CD8-positive, alpha-beta memory T cell (primary cell): ENCODE measurements around the gene UBE2B. TPM values are rescaled to one million over a fixed set of nuclear protein-coding genes. Genes with fewer than 3 reads are reported as not detected.

Experiments
- CTCF ChIA-PET: fragments of 350-600 bp; sonication (Branson Sonifier 250); formaldehyde crosslinking; loops from one replicate; lab custom pipeline; 2021; ENCODE audit warnings: antibody characterized with exemption; lab: Charles Lee
- POLR2A ChIA-PET: fragments of 350-600 bp; sonication (Branson Sonifier 250); formaldehyde crosslinking; loops from one replicate; lab custom pipeline; 2021; ENCODE audit warnings: antibody characterized with exemption; lab: Charles Lee
- DNase-seq, 5 donors: peaks; one replicate each; pipeline versions ENCODE4 v3.0.0 to v3.0.0-alpha.2; 2020 to 2022; ENCODE audit warnings: mixed read lengths in 1 of 5
- H3K27ac ChIP-seq: one replicate; pipeline ENCODE4 v1.7.0; 2013; ENCODE audit warnings: low read depth, mild to moderate bottlenecking, low read length, moderate library complexity
- H3K27me3 ChIP-seq: 2 replicates; pipeline ENCODE4 v1.7.0; 2013; ENCODE audit warnings: low read length, mild to moderate bottlenecking; ENCODE audit not compliant: insufficient read depth, poor library complexity, severe bottlenecking
- H3K36me3 ChIP-seq: 2 replicates; pipeline ENCODE4 v1.7.0; 2013; ENCODE audit warnings: mild to moderate bottlenecking, low read length, moderate library complexity; ENCODE audit not compliant: insufficient read depth
- H3K4me1 ChIP-seq: 2 replicates; pipeline ENCODE4 v1.7.0; 2013; ENCODE audit warnings: mild to moderate bottlenecking, low read length, moderate library complexity; ENCODE audit not compliant: insufficient read depth
- H3K4me3 ChIP-seq: 2 replicates; pipeline ENCODE4 v1.7.0; 2013; ENCODE audit warnings: mild to moderate bottlenecking, low read length
- H3K9me3 ChIP-seq: 2 replicates; pipeline ENCODE4 v1.7.0; 2013; ENCODE audit warnings: mild to moderate bottlenecking, low read length
- H3K27ac Mint-ChIP-seq, 8 donors: one replicate each; pipeline ENCODE4 v1.8.0; 2020 to 2021; ENCODE audit warnings: mixed read lengths in 8 of 8, mild to moderate bottlenecking in 6 of 8, inconsistent platforms in 3 of 8, moderate library complexity in 3 of 8
- H3K27me3 Mint-ChIP-seq, 2 donors: one replicate each; pipeline ENCODE4 v1.8.0; 2020 to 2021; ENCODE audit warnings: mixed read lengths in 2 of 2, mild to moderate bottlenecking in 1 of 2, moderate library complexity in 1 of 2
- H3K36me3 Mint-ChIP-seq, 3 donors: one replicate each; pipeline ENCODE4 v1.8.0; 2020 to 2021; ENCODE audit warnings: mixed read lengths in 3 of 3, inconsistent platforms in 1 of 3, mild to moderate bottlenecking in 1 of 3
- H3K4me1 Mint-ChIP-seq, 3 donors: one replicate each; pipeline ENCODE4 v1.8.0; 2020 to 2021; ENCODE audit warnings: mixed read lengths in 3 of 3, inconsistent platforms in 1 of 3, mild to moderate bottlenecking in 1 of 3
- H3K4me3 Mint-ChIP-seq, 7 donors: one replicate each; pipeline ENCODE4 v1.8.0; 2020 to 2021; ENCODE audit warnings: mixed read lengths in 7 of 7, mild to moderate bottlenecking in 6 of 7, moderate library complexity in 4 of 7, inconsistent platforms in 2 of 7
- H3K9me3 Mint-ChIP-seq, 5 donors: one replicate each; pipeline ENCODE4 v1.8.0; 2020 to 2022; ENCODE audit warnings: mixed read lengths in 5 of 5, mild to moderate bottlenecking in 3 of 5, moderate library complexity in 2 of 5, inconsistent platforms in 1 of 5
- polyA plus RNA-seq: library from polyadenylated mRNA; unstranded; fragments of 300-500 nt; fragmentation: Illumina TruSeq; gene quantifications from one replicate; pipeline ENCODE4 v1.2.3, GENCODE V29; 2021
- total RNA-seq, 2 experiments: library from RNA; stranded (reverse); gene quantifications; one replicate each; pipeline ENCODE4 v1.2.3, GENCODE V29; 2021

UBE2B gene
- total and polyA plus RNA-seq, 3 experiments from 2014 or later = 79.3 to 105 (median 105) TPM

DNA sequence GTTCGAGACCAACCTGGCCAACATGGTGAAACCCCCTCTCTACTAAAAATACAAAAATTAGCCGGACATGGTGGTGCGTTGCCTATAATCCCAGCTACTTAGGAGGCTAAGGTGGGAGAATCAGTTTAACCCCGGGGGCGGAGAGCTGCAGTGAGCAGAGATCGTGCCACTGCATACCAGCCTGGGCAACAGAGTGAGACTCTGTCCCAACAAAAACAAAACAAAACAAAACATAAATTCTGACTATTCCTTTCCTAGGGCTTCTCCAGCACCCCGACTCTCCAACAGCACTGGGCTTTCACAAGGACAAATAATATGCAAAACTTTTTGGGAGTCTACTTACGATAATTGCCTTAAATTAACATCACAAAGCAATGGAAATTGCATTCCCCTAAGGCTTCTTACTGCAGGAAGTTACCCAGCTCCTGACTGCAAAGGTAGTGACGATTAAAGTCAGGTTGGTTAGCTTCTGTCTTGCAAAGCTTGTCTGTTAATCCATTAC lies 56.2 kb downstream of the UBE2B start:
- Histone ChIP-seq H3K27ac (no peak overlapping the region), H3K36me3 (no peaks in the 10 kb centered on the region), H3K4me3 (no peak overlapping the region), H3K9me3 (no peaks in the 10 kb centered on the region), H3K27me3 (no peaks in the 10 kb centered on the region), H3K4me1 (no peaks in the 10 kb centered on the region)
- no peak for DNase-seq
- CTCF ChIA-PET = interaction anchor here (1.4 to 1.5 kb wide), 2 partner anchors 16 to 160 kb away, joined by 3 to 5 read pairs; partner anchors contain the start of gene CDKN2AIPNL
- peaks cover 4 to 5% of the 10 kb centered on the region in 2 donors for H3K27me3 Mint-ChIP-seq
- no peak overlapping the region for H3K4me3 Mint-ChIP-seq
- H3K36me3 Mint-ChIP-seq = no peaks in the 10 kb centered on the region
- no peaks in the 10 kb centered on the region for H3K9me3 Mint-ChIP-seq
- H3K27ac Mint-ChIP-seq = no peak overlapping the region
- POLR2A ChIA-PET = interaction anchor here (1.2 kb wide), 1 partner anchor 96 kb away, joined by 3 read pairs; no protein-coding TSS in a partner anchor
- H3K4me1 Mint-ChIP-seq = no peaks in the 10 kb centered on the region

DNA sequence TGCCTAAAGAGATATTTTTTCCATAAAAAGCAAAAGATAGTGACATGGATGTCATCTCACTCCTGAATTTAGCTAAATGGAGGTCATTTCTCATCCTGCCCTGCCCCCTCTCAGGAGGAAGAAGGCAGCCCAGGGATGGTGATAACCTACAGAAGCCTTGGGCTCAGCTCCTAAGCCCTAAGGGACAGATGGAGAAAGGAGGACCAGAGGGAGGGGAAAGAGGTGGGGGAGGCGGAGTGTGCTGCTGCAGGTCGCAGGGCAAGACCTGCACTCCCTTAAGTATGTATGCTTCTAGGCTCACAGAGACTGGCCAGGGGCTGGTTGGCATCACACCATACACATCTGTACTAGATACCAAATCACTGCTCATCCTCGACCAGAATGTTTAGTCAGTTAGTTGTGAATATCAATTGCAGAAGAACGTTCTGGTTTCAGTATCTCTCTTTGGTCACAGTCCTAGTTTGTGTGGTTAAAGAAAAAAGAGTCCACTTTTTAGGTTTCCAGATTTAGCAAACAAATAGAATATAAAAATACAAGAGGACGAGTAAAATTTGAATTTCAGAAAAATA lies 58.7 kb downstream of the UBE2B start:
- no peak overlapping the region for H3K27ac Mint-ChIP-seq
- ChIA-PET CTCF (interaction anchor here (0.9 kb wide), 1 partner anchor 90 kb away, joined by 3 read pairs; no protein-coding TSS in a partner anchor), POLR2A (no interaction called here)

DNA sequence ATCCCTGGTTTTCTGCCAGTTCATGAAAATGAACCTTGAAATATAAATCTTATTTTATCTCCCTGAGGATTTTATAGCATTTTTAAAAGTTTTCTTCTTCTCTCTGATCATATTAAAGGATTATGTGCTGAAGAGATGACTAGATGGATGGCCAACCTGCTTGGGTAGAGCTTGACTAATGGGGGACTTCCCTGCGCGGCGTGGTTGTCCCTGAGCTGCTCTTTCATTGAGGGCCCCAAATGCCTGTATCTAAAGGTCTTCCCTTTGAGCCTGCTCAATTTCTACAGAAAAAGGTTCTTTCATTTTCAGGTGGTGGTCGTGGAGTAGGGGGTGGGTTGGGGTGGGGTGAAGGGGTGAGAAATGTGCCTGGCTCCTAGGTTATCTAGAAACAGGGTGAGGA lies 60.8 kb downstream of the UBE2B start:
- H3K9me3 ChIP-seq = no peaks in the 10 kb centered on the region
- Mint-ChIP-seq H3K36me3 (no peaks in the 10 kb centered on the region), H3K4me1 (peaks cover 11 to 15% (median 11%) of the 10 kb centered on the region in 3 donors), H3K27me3 (peaks cover 5 to 8% of the 10 kb centered on the region in 2 donors), H3K4me3 (no peak overlapping the region), H3K9me3 (no peaks in the 10 kb centered on the region), H3K27ac (peak overlapping the region in 2 of 8 donors; percentile 8 to 37)
- no peak overlapping the region for H3K4me3 ChIP-seq
- no peak for DNase-seq
- no peaks in the 10 kb centered on the region for H3K27me3 ChIP-seq
- POLR2A ChIA-PET = no interaction called here
- CTCF ChIA-PET = no interaction called here
- H3K36me3 ChIP-seq = no peaks in the 10 kb centered on the region
- peaks cover 9% of the 10 kb centered on the region for H3K4me1 ChIP-seq
- no peak overlapping the region for H3K27ac ChIP-seq

More for the DNA sequence above, 58.7 kb downstream of the UBE2B start:
- no peak overlapping the region for H3K27ac ChIP-seq
- H3K36me3 Mint-ChIP-seq = no peaks in the 10 kb centered on the region
- no peaks in the 10 kb centered on the region for H3K27me3 ChIP-seq
- DNase-seq = no peak
- H3K4me3 ChIP-seq = no peak overlapping the region
- H3K4me1 ChIP-seq = no peaks in the 10 kb centered on the region
- H3K4me3 Mint-ChIP-seq = no peak overlapping the region
- no peaks in the 10 kb centered on the region for H3K36me3 ChIP-seq
- peaks cover 5% of the 10 kb centered on the region in 2 donors for H3K27me3 Mint-ChIP-seq
- H3K4me1 Mint-ChIP-seq = no peaks in the 10 kb centered on the region
- no peaks in the 10 kb centered on the region for H3K9me3 Mint-ChIP-seq
- H3K9me3 ChIP-seq = no peaks in the 10 kb centered on the region

DNA sequence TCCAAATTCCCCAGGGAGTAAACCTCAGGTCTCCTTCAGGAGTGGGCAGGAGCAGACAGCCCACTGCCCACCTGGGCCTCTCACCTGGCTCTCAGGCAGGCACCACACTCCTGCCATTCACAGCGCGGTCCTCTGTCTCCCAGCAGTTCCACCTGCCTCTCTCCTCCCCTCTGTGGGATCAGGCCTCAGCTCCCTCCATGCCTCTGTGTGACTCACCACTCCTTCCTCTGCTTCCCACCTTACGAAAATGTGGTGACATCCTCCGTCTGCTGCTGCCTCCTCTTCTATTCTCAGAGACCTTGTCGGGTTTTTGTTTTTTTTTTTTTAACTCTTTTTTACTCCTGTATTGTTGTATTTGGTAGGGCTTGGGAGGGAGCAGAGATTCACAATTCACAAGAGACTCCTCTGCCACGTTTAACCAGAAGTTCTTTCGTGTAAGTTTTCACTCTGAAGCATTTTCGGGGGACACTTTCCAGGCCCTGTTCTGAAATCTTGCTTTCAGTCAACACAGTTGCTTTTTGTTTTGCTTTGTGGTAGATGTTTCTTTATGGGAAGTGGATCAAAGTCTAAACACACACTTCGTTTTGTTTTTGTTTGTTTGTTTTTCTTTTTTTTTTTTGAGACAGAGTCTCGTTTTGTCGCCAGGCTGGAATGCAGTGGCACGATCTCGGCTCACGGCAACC lies 61.4 kb downstream of the UBE2B start:
- H3K36me3 ChIP-seq = no peaks in the 10 kb centered on the region
- ChIA-PET CTCF (no interaction called here), POLR2A (no interaction called here)
- H3K27ac Mint-ChIP-seq = peak overlapping the region in 1 of 8 donors; percentile 44
- no peaks in the 10 kb centered on the region for H3K36me3 Mint-ChIP-seq
- no peaks in the 10 kb centered on the region for H3K27me3 ChIP-seq
- peaks cover 11 to 18% (median 12%) of the 10 kb centered on the region in 3 donors for H3K4me1 Mint-ChIP-seq
- peaks cover 5 to 6% of the 10 kb centered on the region in 2 donors for H3K27me3 Mint-ChIP-seq
- no peaks in the 10 kb centered on the region for H3K9me3 Mint-ChIP-seq
- H3K9me3 ChIP-seq = no peaks in the 10 kb centered on the region
- no peak overlapping the region for H3K4me3 ChIP-seq
- H3K4me1 ChIP-seq = peaks cover 16% of the 10 kb centered on the region
- H3K27ac ChIP-seq = no peak overlapping the region
- no peak for DNase-seq
- H3K4me3 Mint-ChIP-seq = no peak overlapping the region

DNA sequence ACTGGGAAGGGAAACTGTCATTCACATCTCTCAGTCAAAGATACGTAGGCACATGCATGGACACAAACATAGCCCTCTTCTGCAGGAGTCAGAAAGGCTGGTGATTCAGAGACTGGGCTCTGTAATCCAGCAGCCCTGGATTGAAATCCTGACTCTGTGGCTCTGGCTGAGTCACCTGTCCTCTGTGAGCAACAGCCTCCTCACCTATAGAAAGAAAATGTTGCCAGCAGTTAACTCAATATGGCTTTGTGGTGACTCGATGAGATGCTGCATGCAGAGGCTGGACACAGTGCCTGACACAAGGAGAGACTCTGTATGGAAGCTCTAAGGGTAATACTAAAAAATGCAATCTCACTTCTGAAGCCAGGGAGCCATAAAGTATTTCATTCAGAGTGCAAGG lies 64.2 kb downstream of the UBE2B start:
- Histone ChIP-seq H3K27ac (no peak overlapping the region), H3K36me3 (no peaks in the 10 kb centered on the region), H3K4me3 (no peak overlapping the region), H3K27me3 (no peaks in the 10 kb centered on the region), H3K9me3 (no peaks in the 10 kb centered on the region), H3K4me1 (peaks cover 16% of the 10 kb centered on the region)
- Mint-ChIP-seq H3K9me3 (no peaks in the 10 kb centered on the region), H3K4me1 (peaks cover 11 to 18% (median 12%) of the 10 kb centered on the region in 3 donors), H3K4me3 (no peak overlapping the region), H3K27me3 (peaks cover 5 to 6% of the 10 kb centered on the region in 2 donors), H3K27ac (peak overlapping the region in 3 of 8 donors; percentile 52 to 74 (median 63)), H3K36me3 (no peaks in the 10 kb centered on the region)
- ChIA-PET CTCF (no interaction called here), POLR2A (no interaction called here)
- DNase-seq = no peak

DNA sequence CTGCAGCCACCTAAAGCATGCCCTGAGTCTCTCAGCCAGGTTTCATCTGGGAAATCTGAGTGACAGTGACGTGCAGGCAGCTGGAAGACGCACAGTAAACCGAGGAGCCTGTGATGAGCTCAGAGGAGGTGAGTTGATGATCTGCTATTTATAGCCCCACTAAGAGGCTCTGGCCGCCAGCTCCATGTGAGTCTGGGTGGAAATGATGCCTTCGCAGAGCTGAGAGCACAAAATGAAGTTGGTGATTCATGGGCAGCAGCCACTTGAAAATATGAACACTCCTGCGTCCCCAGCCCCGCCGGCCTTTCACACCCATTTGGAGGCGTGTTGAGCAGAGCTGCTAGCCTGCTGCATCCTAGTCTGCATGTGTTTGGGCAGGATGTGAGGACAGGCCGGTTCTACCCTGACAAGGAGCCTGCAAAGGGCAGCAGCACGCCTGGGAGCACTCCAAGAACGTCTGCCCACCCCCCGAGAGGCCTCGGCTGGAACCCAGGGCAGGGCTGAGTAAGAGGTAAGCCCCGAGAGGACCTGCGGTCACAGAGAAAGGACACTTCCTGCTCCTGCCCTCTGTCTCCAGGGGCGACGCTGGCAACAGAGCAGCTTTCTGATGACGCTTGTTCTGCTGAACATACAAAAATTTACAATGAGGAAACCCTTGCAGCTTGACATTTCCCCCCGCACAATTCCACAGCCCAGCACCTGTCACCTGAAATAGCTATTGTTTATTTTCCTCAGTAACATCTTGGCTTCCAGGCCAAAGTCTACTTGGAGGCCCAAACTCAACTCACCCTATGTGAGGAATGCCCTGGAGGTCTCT lies 65.4 kb downstream of the UBE2B start:
- peak overlapping the region; percentile 39 to 91 (median 80) for H3K27ac Mint-ChIP-seq
- ChIA-PET CTCF (interaction anchor here (1.0 kb wide), 1 partner anchor 147 kb away, joined by 3 read pairs; no protein-coding TSS in a partner anchor), POLR2A (interaction anchor here (0.7 to 1.8 kb wide), 4 partner anchors 27 to 89 kb away, joined by 3 to 5 read pairs (median 3); no protein-coding TSS in a partner anchor)
- H3K4me1 Mint-ChIP-seq = peaks cover 11 to 18% (median 12%) of the 10 kb centered on the region in 3 donors
- DNase-seq = peak; percentile 10 to 78 (median 51)
- H3K4me3 Mint-ChIP-seq = peak overlapping the region; percentile 8 to 69 (median 43)
- Histone ChIP-seq H3K27ac (peak overlapping the region; percentile 43), H3K9me3 (no peaks in the 10 kb centered on the region), H3K4me3 (no peak overlapping the region), H3K27me3 (no peaks in the 10 kb centered on the region), H3K36me3 (no peaks in the 10 kb centered on the region), H3K4me1 (peaks cover 16% of the 10 kb centered on the region)
- no peaks in the 10 kb centered on the region for H3K9me3 Mint-ChIP-seq
- no peaks in the 10 kb centered on the region for H3K36me3 Mint-ChIP-seq
- peaks cover 3 to 5% of the 10 kb centered on the region in 2 donors for H3K27me3 Mint-ChIP-seq

DNA sequence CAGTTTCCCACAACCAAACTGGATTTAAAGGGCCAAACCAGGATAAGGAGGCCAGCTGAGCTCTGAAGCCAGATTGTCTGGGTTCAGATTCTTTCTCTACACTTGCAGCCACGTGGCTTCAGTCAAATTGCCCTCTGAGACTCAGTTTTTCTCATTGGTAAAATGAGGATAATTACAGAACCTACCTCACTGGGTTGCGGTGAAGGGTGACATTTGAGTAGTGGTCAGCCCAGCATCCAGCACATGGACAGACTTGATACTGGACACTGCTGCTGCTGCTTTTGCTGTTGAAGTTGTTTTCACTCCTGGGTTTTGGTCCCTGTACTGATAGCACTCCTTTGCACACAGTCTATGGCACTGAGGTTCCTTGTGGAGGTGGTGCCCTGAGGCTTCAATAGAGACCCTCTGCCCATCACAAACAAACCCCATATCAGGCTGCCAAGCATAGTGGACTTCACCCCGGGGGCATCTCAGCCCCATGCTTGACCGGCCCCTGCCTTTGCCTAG lies 66.0 kb downstream of the UBE2B start:
- ChIA-PET POLR2A (interaction anchor here (0.7 to 1.8 kb wide), 4 partner anchors 26 to 89 kb away, joined by 3 to 5 read pairs (median 3); no protein-coding TSS in a partner anchor), CTCF (no interaction called here)
- H3K27ac Mint-ChIP-seq = peak overlapping the region in 7 of 8 donors; percentile 78 to 91 (median 81)
- H3K27me3 Mint-ChIP-seq = peaks cover 3 to 5% of the 10 kb centered on the region in 2 donors
- Histone ChIP-seq H3K27ac (peak overlapping the region; percentile 43), H3K36me3 (no peaks in the 10 kb centered on the region), H3K4me1 (peaks cover 16% of the 10 kb centered on the region), H3K9me3 (no peaks in the 10 kb centered on the region), H3K4me3 (no peak overlapping the region), H3K27me3 (no peaks in the 10 kb centered on the region)
- no peaks in the 10 kb centered on the region for H3K9me3 Mint-ChIP-seq
- H3K4me1 Mint-ChIP-seq = peaks cover 11 to 18% (median 12%) of the 10 kb centered on the region in 3 donors
- peak overlapping the region in 5 of 7 donors; percentile 8 to 69 (median 47) for H3K4me3 Mint-ChIP-seq
- DNase-seq = no peak
- H3K36me3 Mint-ChIP-seq = no peaks in the 10 kb centered on the region
